Thyroid gland (tissue), 4 donors: ENCODE results near the gene CBFB. TPM values are rescaled to one million over a fixed set of nuclear protein-coding genes. Genes with fewer than 3 reads are reported as not detected.
A peak's percentile ranks its signal among the peaks of the same experiment; 100 is the strongest.

Source experiments
- DNase-seq, 2 donors: peaks; one replicate each; pipeline ENCODE4 v3.0.0-alpha.2; 2019
- H3K27ac ChIP-seq, 3 donors: fragments of 200-600 bp; sonication (generic); 1 replicate in 2 of 3; 2 replicates in 1 of 3; pipeline ENCODE4 v1.5.1; 2016 to 2019; ENCODE audit warnings: mild to moderate bottlenecking in 1 of 3, moderate library complexity in 1 of 3
- H3K27me3 ChIP-seq: fragments of 200-600 bp; sonication (generic); one replicate; pipeline ENCODE4 v1.5.1; 2019
- H3K36me3 ChIP-seq, 2 donors: fragments of 200-600 bp; sonication (generic); one replicate each; pipeline ENCODE4 v1.5.1; 2016 to 2019
- H3K4me1 ChIP-seq, 2 donors: fragments of 200-600 bp; sonication (generic); one replicate each; pipeline ENCODE4 v1.5.1; 2017 to 2019
- H3K4me3 ChIP-seq, 3 donors: fragments of 200-600 bp; sonication (generic); replicated peaks in 1 of 3; 1 replicate in 2 of 3; 2 replicates in 1 of 3; pipeline ENCODE4 v1.5.1; 2016; ENCODE audit warnings: mild to moderate bottlenecking in 1 of 3
- H3K9me3 ChIP-seq: fragments of 200-600 bp; sonication (generic); one replicate; pipeline ENCODE4 v1.5.1; 2017
- POLR2A ChIP-seq, 2 donors: fragments of 450-650 bp; IDR thresholded peaks; one replicate each; pipeline ENCODE4 v1.6.1; 2017; ENCODE audit warnings: antibody characterized with exemption in 2 of 2, mild to moderate bottlenecking in 2 of 2, moderate library complexity in 1 of 2
- WGBS, 2 donors: methylation state at CpG; one replicate each; pipeline ENCODE4 v1.1.5; 2017; 5-methylcytosine and 5-hydroxymethylcytosine counted together
- intact Hi-C: fragments of 100-400 bp; cut with DNase I; formaldehyde crosslinking; loops from one replicate; pipeline ENCODE4 v1.15.1; 2023
- total RNA-seq, 4 donors: library from RNA; depleted of rRNA; stranded (reverse); fragments of >200 nt; gene quantifications; one replicate each; pipeline ENCODE4 v1.2.3, GENCODE V29; 2016
- TF ChIP-seq, protein P1 (sequence below), 6 experiments: fragments of 200-600 bp in 3 of 6; fragments of 450-650 bp in 3 of 6; sonication (generic) in 3 of 6; IDR thresholded peaks; one replicate each; pipeline ENCODE4 v1.5.1; 2016 to 2019; ENCODE audit warnings: antibody characterized with exemption in 6 of 6, mild to moderate bottlenecking in 2 of 6, inconsistent platforms in 1 of 6, moderate library complexity in 1 of 6

Gene CBFB
- total RNA-seq, result 10 to 100 TPM; 31.0 to 60.0 (median 41.5) TPM

DNA sequence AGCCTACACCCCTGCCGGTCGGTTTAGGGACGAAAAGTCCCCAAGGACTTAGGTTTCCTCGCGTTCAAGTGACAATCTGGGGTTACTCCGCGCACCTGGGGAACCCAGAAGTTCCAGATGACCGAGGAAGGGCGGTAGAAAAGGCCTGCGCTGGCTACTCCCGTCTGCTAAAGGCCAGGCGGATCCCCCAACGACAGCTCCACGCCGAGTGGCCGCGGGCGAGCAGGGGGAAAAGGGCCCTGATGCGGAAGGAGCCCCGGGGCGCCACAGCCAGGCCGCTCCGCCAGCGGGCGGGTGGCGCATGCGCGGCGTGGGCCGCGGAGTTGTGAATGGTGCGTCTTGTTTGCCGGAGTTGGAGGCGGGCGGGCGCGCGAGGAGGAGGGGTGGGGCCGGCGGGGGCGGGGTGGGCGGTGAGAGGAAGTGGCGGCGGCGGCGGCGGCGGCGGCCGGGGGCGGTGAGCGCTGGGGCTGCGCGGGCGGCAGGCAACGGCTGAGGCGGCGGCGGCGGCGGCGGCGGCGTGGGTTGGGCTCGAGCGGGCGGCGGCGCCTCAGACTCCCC, at the start of gene CBFB:
TSS of gene CBFB (plus strand) at position 454 of the 558 bp plus-strand sequence. CDS start 259 bp downstream, outside the sequence.
- peaks cover 12 to 31% of the 10 kb centered on the region in 2 donors for H3K4me1 ChIP-seq
- 0% methylated on average over 3 to 7 of the region's 69 CpGs for WGBS, 2 donors

DNA sequence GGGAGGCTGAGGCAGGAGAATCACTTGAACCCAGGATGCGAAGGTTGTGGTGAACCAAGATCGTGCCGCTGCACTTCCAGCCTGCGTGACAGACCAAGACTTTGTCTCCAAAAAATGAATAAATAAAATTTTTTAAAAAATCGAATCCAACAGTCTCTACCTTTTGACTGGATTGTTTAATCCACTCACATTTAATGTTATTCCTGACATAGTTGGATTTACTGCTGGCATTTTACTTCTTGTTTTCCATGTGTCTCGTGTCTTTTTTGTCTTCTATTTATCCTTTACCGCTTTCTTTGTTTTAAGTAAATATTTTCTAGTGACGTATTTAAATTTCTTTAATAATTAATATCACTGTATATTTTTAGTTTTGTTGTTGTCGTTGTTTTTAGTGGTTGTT, 45.9 kb upstream of the CBFB start:
- H3K4me3 ChIP-seq, result no peak overlapping the region
- intact Hi-C loops, result no loop called here
- no peak for TF ChIP-seq POLR2A (IDR thresholded peaks at IDR 0.05)
- TF ChIP-seq, protein P1, sequence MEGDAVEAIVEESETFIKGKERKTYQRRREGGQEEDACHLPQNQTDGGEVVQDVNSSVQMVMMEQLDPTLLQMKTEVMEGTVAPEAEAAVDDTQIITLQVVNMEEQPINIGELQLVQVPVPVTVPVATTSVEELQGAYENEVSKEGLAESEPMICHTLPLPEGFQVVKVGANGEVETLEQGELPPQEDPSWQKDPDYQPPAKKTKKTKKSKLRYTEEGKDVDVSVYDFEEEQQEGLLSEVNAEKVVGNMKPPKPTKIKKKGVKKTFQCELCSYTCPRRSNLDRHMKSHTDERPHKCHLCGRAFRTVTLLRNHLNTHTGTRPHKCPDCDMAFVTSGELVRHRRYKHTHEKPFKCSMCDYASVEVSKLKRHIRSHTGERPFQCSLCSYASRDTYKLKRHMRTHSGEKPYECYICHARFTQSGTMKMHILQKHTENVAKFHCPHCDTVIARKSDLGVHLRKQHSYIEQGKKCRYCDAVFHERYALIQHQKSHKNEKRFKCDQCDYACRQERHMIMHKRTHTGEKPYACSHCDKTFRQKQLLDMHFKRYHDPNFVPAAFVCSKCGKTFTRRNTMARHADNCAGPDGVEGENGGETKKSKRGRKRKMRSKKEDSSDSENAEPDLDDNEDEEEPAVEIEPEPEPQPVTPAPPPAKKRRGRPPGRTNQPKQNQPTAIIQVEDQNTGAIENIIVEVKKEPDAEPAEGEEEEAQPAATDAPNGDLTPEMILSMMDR (IDR thresholded peaks at IDR 0.05), result no peak
- H3K9me3 ChIP-seq, result no peaks in the 10 kb centered on the region
- no peak for DNase-seq
- no peak overlapping the region for H3K27ac ChIP-seq
- no peaks in the 10 kb centered on the region for H3K36me3 ChIP-seq
- peaks cover 2 to 4% of the 10 kb centered on the region in 2 donors for H3K4me1 ChIP-seq
- WGBS, 2 donors, result 96 to 97% methylated on average over 9 of the region's 9 CpGs
- no peaks in the 10 kb centered on the region for H3K27me3 ChIP-seq

More for the DNA sequence above, at the start of gene CBFB:
- TF ChIP-seq, protein P1 (IDR thresholded peaks at IDR 0.05), result peak in 1 of 6 experiments; percentile 13
- TF ChIP-seq POLR2A (IDR thresholded peaks at IDR 0.05), result peak in 1 of 2 donors; percentile 82
- Histone ChIP-seq H3K27ac (peak within 1 kb of the TSS; percentile 97 to 99 (median 98)), H3K9me3 (no peaks in the 10 kb centered on the region), H3K4me3 (peak within 1 kb of the TSS; percentile 74 to 80 (median 76)), H3K27me3 (no peaks in the 10 kb centered on the region), H3K36me3 (no peaks in the 10 kb centered on the region)
- intact Hi-C loops, result loop anchor here (5.0 kb wide), 1 partner anchor 124 kb away; the partner anchor contains the start of gene B3GNT9
- DNase-seq, result peak; percentile 90 to 93

DNA sequence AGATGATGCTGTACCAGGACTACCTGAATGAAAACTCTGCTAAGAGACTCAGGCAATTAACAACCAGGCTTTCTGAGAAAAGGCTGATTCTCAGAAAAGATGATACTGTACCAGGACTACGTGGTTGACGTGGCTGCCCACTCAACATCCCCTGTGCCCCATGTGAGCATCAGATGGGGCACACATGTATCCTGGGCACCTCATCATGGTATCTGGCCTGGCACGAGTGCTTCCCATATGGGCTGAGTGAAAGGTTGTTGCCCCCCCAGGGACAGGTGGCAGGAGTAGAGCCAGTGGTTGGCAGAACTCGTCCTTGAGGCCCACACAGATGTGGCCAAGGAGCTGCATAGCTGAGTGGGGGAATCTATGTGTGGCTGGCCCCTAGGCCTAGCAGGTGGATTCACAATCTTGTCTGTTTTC, 44.0 kb upstream of the CBFB start:
- no peak overlapping the region for H3K27ac ChIP-seq
- H3K27me3 ChIP-seq, result no peaks in the 10 kb centered on the region
- peaks cover 5 to 12% of the 10 kb centered on the region in 2 donors for H3K4me1 ChIP-seq
- WGBS, 2 donors, result 92 to 100% methylated on average over 4 of the region's 4 CpGs
- H3K36me3 ChIP-seq, result no peaks in the 10 kb centered on the region
- H3K4me3 ChIP-seq, result no peak overlapping the region
- intact Hi-C loops, result no loop called here
- H3K9me3 ChIP-seq, result no peaks in the 10 kb centered on the region
- TF ChIP-seq, protein P1 (IDR thresholded peaks at IDR 0.05), result no peak
- no peak for TF ChIP-seq POLR2A (IDR thresholded peaks at IDR 0.05)
- no peak for DNase-seq

DNA sequence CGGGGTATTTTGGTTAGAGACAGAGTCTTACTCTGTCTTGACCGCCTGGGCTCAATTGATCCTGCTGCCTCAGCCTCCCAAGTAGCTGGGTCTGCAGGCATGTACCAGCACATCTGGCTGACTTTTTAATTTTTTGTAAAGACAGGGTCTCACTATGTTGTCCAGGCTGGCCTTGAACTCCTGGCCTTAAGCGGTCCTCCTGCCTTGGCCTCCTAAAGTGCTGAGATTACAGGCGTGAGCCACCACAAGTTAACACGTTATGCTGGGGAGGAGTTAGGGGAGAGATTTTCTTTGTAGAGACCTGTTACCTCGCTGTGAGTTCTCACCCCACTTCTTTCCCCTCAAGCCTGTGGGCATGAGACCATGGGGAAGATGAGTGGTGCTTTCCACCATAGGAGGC, 42.4 kb upstream of the CBFB start:
- no peak for TF ChIP-seq POLR2A (IDR thresholded peaks at IDR 0.05)
- TF ChIP-seq, protein P1 (IDR thresholded peaks at IDR 0.05), result no peak
- Histone ChIP-seq H3K9me3 (no peaks in the 10 kb centered on the region), H3K27me3 (no peaks in the 10 kb centered on the region), H3K36me3 (no peaks in the 10 kb centered on the region), H3K27ac (no peak overlapping the region), H3K4me3 (no peak overlapping the region), H3K4me1 (peaks cover 5 to 12% of the 10 kb centered on the region in 2 donors)
- no peak for DNase-seq
- intact Hi-C loops, result no loop called here
- 94 to 95% methylated on average over 6 of the region's 6 CpGs for WGBS, 2 donors

DNA sequence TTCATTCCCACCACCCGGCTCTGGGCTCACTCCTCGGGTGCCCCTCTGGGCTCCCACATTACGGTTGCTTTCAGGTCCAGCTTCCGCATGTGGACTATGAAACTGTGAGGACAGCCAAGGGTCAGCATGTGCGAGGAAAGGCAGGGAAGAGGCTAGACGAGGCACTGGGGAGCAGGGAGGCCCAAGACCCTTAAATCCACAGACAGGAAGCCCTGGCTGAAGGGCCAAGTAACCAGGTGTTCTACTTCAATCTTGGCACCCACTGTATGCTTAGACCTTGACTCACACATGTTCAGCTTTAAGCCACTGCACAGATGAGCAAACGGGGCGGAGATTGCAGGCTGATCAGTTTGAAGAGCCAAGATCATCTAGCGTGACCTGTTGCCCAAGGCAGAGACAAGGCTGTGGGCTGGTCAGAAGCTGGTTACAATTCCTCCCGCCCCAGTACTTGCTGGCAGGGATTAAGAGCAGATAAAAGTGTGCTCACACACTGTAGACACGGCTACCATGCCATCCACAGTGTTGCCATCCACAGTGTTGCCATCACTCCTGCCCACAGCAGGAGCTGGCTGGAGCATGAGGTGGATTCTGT, 40.7 kb upstream of the CBFB start, which contains the start of gene CES4A:
TSS of gene CES4A (plus strand) at position 393 of the 592 bp plus-strand sequence. CDS start at position 577, 184 bp downstream.
- DNase-seq, result peak; percentile 94
- H3K4me1 ChIP-seq, result peaks cover 5 to 12% of the 10 kb centered on the region in 2 donors
- no peaks in the 10 kb centered on the region for H3K9me3 ChIP-seq
- peak in 1 of 2 donors; percentile 48 for TF ChIP-seq POLR2A (IDR thresholded peaks at IDR 0.05)
- TF ChIP-seq, protein P1 (IDR thresholded peaks at IDR 0.05), result no peak
- H3K4me3 ChIP-seq, result no peak within 1 kb of the TSS
- 46 to 62% methylated on average over 11 of the region's 11 CpGs for whole genome bisulfite sequencing, 2 donors
- no peaks in the 10 kb centered on the region for H3K27me3 ChIP-seq
- no peaks in the 10 kb centered on the region for H3K36me3 ChIP-seq
- H3K27ac ChIP-seq, result peak within 1 kb of the TSS; percentile 44 to 79 (median 59)
- intact Hi-C loops, result no loop called here
